Neural cell (in vitro differentiated cells): ENCODE measurements around the gene RAB27A. TPM values are rescaled to one million over a fixed set of nuclear protein-coding genes. Genes with fewer than 3 reads are reported as not detected.

Experiments used
- H2AFZ ChIP-seq: fragments of 200-600, 300-800 bp; sonication (generic), shearing (Covaris generic); 2 replicates; pipeline ENCODE4 v1.6.0; 2014; ENCODE audit warnings: low read depth, mild to moderate bottlenecking, antibody characterized with exemption, low read length, moderate library complexity
- H3F3A ChIP-seq: fragments of 200-600 bp; shearing (Covaris generic); 2 replicates; pipeline ENCODE4 v1.6.1; 2016; ENCODE audit warnings: mild to moderate bottlenecking, moderate library complexity, mixed read lengths, antibody characterized with exemption, low read length; ENCODE audit not compliant: insufficient read depth, poor library complexity, severe bottlenecking
- H3K27ac ChIP-seq: fragments of 200-600, 300-800 bp; sonication (generic), shearing (Covaris generic); 2 replicates; pipeline ENCODE4 v1.5.1; 2014; ENCODE audit warnings: mild to moderate bottlenecking, low read length, moderate library complexity
- H3K27me3 ChIP-seq: fragments of 300-800, 200-600 bp; sonication (generic), shearing (Covaris generic); 2 replicates; pipeline ENCODE4 v1.6.0; 2014; ENCODE audit warnings: mild to moderate bottlenecking, low read depth, low read length, moderate library complexity; ENCODE audit not compliant: insufficient read depth
- H3K36me3 ChIP-seq: fragments of 300-800, 200-600 bp; sonication (generic), shearing (Covaris generic); 2 replicates; pipeline ENCODE4 v1.5.1; 2014; ENCODE audit warnings: mild to moderate bottlenecking, antibody characterized with exemption, low read length, moderate library complexity; ENCODE audit not compliant: insufficient read depth
- H3K4me2 ChIP-seq: fragments of 300-800, 200-600 bp; sonication (generic), shearing (Covaris generic); 2 replicates; pipeline ENCODE4 v1.6.0; 2014; ENCODE audit warnings: mild to moderate bottlenecking, low read length
- H3K4me3 ChIP-seq: fragments of 300-800, 200-600 bp; sonication (generic), shearing (Covaris generic); 2 replicates; pipeline ENCODE4 v1.5.1; 2014; ENCODE audit warnings: mild to moderate bottlenecking, low read length, moderate library complexity
- H3K79me2 ChIP-seq: fragments of 200-600 bp; shearing (Covaris generic); replicated peaks from 2 replicates; pipeline ENCODE4 v1.6.0; 2014; ENCODE audit warnings: mild to moderate bottlenecking, low read length, moderate library complexity; ENCODE audit not compliant: insufficient read depth
- H3K9ac ChIP-seq: fragments of 300-800, 200-600 bp; sonication (generic), shearing (Covaris generic); 2 replicates; pipeline ENCODE4 v1.6.1; 2016; ENCODE audit warnings: mild to moderate bottlenecking, low read length, mixed read lengths
- H3K9me2 ChIP-seq: fragments of 200-600 bp; shearing (Covaris generic); 2 replicates; pipeline ENCODE4 v1.6.1; 2016; ENCODE audit warnings: mild to moderate bottlenecking, low read length, mixed read lengths; ENCODE audit not compliant: insufficient read depth
- H3K9me3 ChIP-seq: fragments of 200-600, 300-800 bp; sonication (generic), shearing (Covaris generic); 2 replicates; pipeline ENCODE4 v1.6.1; 2016; ENCODE audit warnings: mild to moderate bottlenecking, mixed run types, low read length, moderate library complexity, mixed read lengths
- H4K20me1 ChIP-seq: fragments of 200-600 bp; shearing (Covaris generic); 2 replicates; pipeline ENCODE4 v1.6.1; 2016; ENCODE audit warnings: mild to moderate bottlenecking, mixed run types; ENCODE audit not compliant: insufficient read depth
- EP300 ChIP-seq: fragments of 450-650 bp; conservative IDR thresholded peaks from 2 replicates; pipeline ENCODE4 v1.6.1; 2014; ENCODE audit warnings: antibody characterized with exemption, mild to moderate bottlenecking, moderate library complexity; ENCODE audit not compliant: poor library complexity, severe bottlenecking
- EZH2 ChIP-seq: fragments of 200-600, 300-800 bp; shearing (Covaris generic), sonication (generic); IDR thresholded peaks from 2 replicates; pipeline ENCODE4 v1.6.1; 2014; ENCODE audit warnings: antibody characterized with exemption, low read length, borderline replicate concordance, mild to moderate bottlenecking; ENCODE audit not compliant: insufficient read depth, poor library complexity, severe bottlenecking
- MXI1 ChIP-seq: fragments of 450-650 bp; conservative IDR thresholded peaks from 2 replicates; pipeline ENCODE4 v1.6.1; 2014; ENCODE audit warnings: antibody characterized with exemption, mild to moderate bottlenecking; ENCODE audit not compliant: poor library complexity, severe bottlenecking
- POLR2AphosphoS5 ChIP-seq: IDR thresholded peaks from 2 replicates; pipeline ENCODE4 v1.6.1; 2012
- RAD21 ChIP-seq: fragments of 450-650 bp; conservative IDR thresholded peaks from 2 replicates; pipeline ENCODE4 v1.6.1; 2014; ENCODE audit warnings: antibody characterized with exemption, mild to moderate bottlenecking, moderate library complexity
- SMC3 ChIP-seq: fragments of 450-650 bp; conservative IDR thresholded peaks from 2 replicates; pipeline ENCODE4 v1.6.1; 2014; ENCODE audit warnings: antibody characterized with exemption, mild to moderate bottlenecking, moderate library complexity; ENCODE audit not compliant: poor library complexity
- TAF1 ChIP-seq: IDR thresholded peaks from 2 replicates; pipeline ENCODE4 v1.6.1; 2012; ENCODE audit warnings: low read depth
- polyA plus RNA-seq: library from polyadenylated mRNA; depleted of rRNA; stranded (reverse); fragments of >200 nt; gene quantifications from 2 replicates; pipeline ENCODE4 v1.2.3, GENCODE V29; 2014
- TF ChIP-seq, protein P1 (sequence below): fragments of 450-650 bp; IDR thresholded peaks from 2 replicates; pipeline ENCODE4 v1.5.1; 2014; ENCODE audit warnings: antibody characterized with exemption, mild to moderate bottlenecking, moderate library complexity; ENCODE audit not compliant: poor library complexity, severe bottlenecking
- TF ChIP-seq, protein P2 (sequence below): IDR thresholded peaks from 2 replicates; pipeline ENCODE4 v1.6.1; 2012; ENCODE audit warnings: borderline replicate concordance

RAB27A gene
- polyA plus RNA-seq, 1 donor from 2014 or later, result 3.7 TPM

DNA sequence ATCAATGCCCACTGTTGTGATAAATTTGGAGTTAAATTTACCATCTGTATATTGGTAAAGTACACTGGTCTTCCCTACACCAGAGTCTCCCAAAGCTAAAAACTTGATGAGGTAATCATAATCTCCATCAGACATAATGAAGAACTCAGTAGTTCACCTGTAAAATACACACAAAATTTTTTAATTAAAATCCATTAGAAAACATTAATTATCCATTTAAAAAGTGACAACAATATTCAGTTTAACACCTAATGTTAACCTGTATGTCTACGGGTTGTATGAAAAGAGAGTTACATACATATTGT is 54.9 kb downstream of the RAB27A start:
- Histone ChIP-seq H3K9me3 (no peaks in the 10 kb centered on the region), H3K4me3 (no peak overlapping the region), H3K27me3 (no peaks in the 10 kb centered on the region), H4K20me1 (no peaks in the 10 kb centered on the region), H3K4me2 (no peak overlapping the region), H3K27ac (no peak overlapping the region), H3K9me2 (no peaks in the 10 kb centered on the region), H3K36me3 (no peaks in the 10 kb centered on the region), H3F3A (no peaks in the 10 kb centered on the region), H3K79me2 (no peaks in the 10 kb centered on the region), H3K9ac (no peak overlapping the region), H2AFZ (no peak overlapping the region)
- TF ChIP-seq, protein P1, sequence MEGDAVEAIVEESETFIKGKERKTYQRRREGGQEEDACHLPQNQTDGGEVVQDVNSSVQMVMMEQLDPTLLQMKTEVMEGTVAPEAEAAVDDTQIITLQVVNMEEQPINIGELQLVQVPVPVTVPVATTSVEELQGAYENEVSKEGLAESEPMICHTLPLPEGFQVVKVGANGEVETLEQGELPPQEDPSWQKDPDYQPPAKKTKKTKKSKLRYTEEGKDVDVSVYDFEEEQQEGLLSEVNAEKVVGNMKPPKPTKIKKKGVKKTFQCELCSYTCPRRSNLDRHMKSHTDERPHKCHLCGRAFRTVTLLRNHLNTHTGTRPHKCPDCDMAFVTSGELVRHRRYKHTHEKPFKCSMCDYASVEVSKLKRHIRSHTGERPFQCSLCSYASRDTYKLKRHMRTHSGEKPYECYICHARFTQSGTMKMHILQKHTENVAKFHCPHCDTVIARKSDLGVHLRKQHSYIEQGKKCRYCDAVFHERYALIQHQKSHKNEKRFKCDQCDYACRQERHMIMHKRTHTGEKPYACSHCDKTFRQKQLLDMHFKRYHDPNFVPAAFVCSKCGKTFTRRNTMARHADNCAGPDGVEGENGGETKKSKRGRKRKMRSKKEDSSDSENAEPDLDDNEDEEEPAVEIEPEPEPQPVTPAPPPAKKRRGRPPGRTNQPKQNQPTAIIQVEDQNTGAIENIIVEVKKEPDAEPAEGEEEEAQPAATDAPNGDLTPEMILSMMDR, result no peak
- no peak for TF ChIP-seq RAD21
- no peak for TF ChIP-seq EZH2
- TF ChIP-seq, protein P2, sequence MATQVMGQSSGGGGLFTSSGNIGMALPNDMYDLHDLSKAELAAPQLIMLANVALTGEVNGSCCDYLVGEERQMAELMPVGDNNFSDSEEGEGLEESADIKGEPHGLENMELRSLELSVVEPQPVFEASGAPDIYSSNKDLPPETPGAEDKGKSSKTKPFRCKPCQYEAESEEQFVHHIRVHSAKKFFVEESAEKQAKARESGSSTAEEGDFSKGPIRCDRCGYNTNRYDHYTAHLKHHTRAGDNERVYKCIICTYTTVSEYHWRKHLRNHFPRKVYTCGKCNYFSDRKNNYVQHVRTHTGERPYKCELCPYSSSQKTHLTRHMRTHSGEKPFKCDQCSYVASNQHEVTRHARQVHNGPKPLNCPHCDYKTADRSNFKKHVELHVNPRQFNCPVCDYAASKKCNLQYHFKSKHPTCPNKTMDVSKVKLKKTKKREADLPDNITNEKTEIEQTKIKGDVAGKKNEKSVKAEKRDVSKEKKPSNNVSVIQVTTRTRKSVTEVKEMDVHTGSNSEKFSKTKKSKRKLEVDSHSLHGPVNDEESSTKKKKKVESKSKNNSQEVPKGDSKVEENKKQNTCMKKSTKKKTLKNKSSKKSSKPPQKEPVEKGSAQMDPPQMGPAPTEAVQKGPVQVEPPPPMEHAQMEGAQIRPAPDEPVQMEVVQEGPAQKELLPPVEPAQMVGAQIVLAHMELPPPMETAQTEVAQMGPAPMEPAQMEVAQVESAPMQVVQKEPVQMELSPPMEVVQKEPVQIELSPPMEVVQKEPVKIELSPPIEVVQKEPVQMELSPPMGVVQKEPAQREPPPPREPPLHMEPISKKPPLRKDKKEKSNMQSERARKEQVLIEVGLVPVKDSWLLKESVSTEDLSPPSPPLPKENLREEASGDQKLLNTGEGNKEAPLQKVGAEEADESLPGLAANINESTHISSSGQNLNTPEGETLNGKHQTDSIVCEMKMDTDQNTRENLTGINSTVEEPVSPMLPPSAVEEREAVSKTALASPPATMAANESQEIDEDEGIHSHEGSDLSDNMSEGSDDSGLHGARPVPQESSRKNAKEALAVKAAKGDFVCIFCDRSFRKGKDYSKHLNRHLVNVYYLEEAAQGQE, result no peak
- TF ChIP-seq MXI1, result no peak
- no peak for TF ChIP-seq EP300
- TF ChIP-seq POLR2AphosphoS5, result no peak
- no peak for TF ChIP-seq TAF1
- TF ChIP-seq SMC3, result no peak

DNA sequence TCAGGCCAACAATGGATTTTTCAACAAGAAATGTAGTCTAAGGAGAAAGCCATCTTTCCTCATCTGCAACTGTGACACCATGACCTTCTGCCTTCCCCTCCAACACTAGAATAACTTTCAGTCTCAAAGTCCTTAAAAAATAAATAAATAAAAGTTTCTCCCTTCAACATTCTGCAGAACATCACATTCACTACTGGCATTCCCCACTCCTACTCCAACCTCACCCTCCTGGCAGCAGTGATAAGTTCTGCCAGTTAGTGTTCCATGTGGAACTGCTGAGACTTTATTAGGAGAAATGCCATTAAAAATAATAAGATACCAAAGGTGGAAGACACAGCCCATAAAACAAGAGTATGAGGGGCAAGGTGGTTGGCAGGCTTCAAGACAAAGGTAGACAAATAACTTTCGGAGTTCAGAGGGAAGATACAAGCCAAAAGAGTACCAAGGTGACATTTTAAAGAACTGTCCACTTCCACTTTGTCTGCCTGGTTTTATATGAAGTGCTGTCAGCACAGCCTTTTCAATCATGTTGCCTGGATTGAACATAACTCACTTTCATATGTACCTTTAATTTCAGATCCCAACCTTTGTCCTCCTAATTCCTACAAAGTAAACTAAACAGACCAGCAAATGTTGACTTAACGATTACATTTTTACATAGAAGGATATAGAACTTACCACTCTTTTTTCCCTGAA is 55.4 kb downstream of the RAB27A start:
- no peaks in the 10 kb centered on the region for H3K79me2 ChIP-seq
- H3K36me3 ChIP-seq, result no peaks in the 10 kb centered on the region
- H4K20me1 ChIP-seq, result no peaks in the 10 kb centered on the region
- H3F3A ChIP-seq, result no peaks in the 10 kb centered on the region
- H2AFZ ChIP-seq, result no peak overlapping the region
- no peak overlapping the region for H3K4me2 ChIP-seq
- H3K9me2 ChIP-seq, result no peaks in the 10 kb centered on the region
- H3K4me3 ChIP-seq, result no peak overlapping the region
- TF ChIP-seq EZH2, result no peak
- no peak overlapping the region for H3K9ac ChIP-seq
- H3K27me3 ChIP-seq, result no peaks in the 10 kb centered on the region
- H3K9me3 ChIP-seq, result no peaks in the 10 kb centered on the region
- H3K27ac ChIP-seq, result no peak overlapping the region

DNA sequence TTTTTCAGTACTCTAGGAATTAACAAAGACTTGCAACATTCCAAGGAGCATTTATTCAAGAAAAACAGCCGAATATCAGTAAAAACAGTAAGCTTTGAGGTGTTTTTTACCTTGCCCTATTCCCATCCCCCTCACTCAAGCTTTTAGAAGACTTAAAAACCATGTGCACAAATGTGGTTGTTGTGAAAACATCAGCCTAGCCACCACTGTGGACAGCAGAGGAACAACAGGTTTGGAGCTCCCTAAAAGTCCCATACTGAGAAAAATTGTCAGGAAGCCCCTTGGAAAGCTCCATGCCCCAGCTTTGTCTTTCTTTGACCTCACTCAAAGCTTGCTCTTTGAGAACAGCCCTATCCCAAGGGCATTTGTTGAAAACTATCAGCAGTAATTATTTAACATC is 58.2 kb downstream of the RAB27A start:
- no peaks in the 10 kb centered on the region for H3K27me3 ChIP-seq
- no peaks in the 10 kb centered on the region for H4K20me1 ChIP-seq
- no peaks in the 10 kb centered on the region for H3K9me2 ChIP-seq
- H3K9me3 ChIP-seq, result no peaks in the 10 kb centered on the region
- H3F3A ChIP-seq, result no peaks in the 10 kb centered on the region
- H3K4me3 ChIP-seq, result no peak overlapping the region
- no peak overlapping the region for H2AFZ ChIP-seq
- H3K79me2 ChIP-seq, result no peaks in the 10 kb centered on the region
- TF ChIP-seq EZH2, result no peak
- no peak for TF ChIP-seq RAD21
- no peak for TF ChIP-seq TAF1
- TF ChIP-seq EP300, result no peak
- TF ChIP-seq POLR2AphosphoS5, result no peak
- TF ChIP-seq, protein P1, result no peak
- no peak for TF ChIP-seq SMC3
- no peak for TF ChIP-seq MXI1
- TF ChIP-seq, protein P2, result no peak
- H3K27ac ChIP-seq, result no peak overlapping the region
- H3K4me2 ChIP-seq, result no peak overlapping the region
- no peak overlapping the region for H3K9ac ChIP-seq
- H3K36me3 ChIP-seq, result no peaks in the 10 kb centered on the region
